ENCODE results near the gene CCDC146. TPM values are rescaled to one million over a fixed set of nuclear protein-coding genes. Genes with fewer than 3 reads are reported as not detected.

Gene CCDC146
- total and polyA plus RNA-seq, 12 donors, result 1.7 to 10.8 (median 7.0) TPM

GRCh38 chr7:77247206-77247850 is 124.9 kb downstream of the CCDC146 start:
- Histone ChIP-seq H3K36me3 (peaks cover 0 to 3% (median 0%) of the 10 kb centered on the region in 9 donors), H3K27me3 (no peaks in the 10 kb centered on the region), H3K4me1 (peaks cover 0 to 37% (median 15%) of the 10 kb centered on the region in 9 donors), H3K27ac (no peak overlapping the region), H3K4me3 (no peak overlapping the region), H3K9me3 (no peaks in the 10 kb centered on the region)
- DNase-seq (peak; percentile 61 to 74), ATAC-seq (peak in 4 of 8 donors; percentile 47 to 66 (median 60))
- WGBS, 2 donors, result 37 to 40% methylated on average over 3 of the region's 3 CpGs
- intact Hi-C loops (cut with DNase I), result loop anchor here in 9 of 10 donors (5.0 to 10.0 kb wide), 5 partner anchors 77 to 123 kb away; partner anchors contain the start of gene CCDC146 (in 3 of the 9)
- TF ChIP-seq CTCF (IDR thresholded peaks at IDR 0.05), result peak; percentile 50 to 93 (median 80)

- peaks cover 0 to 34% (median 15%) of the 10 kb centered on the region in 9 donors for H3K4me1 ChIP-seq
- no peaks in the 10 kb centered on the region for H3K9me3 ChIP-seq
- 78 to 86% methylated on average over 3 of the region's 3 CpGs for WGBS, 2 donors
Observed at GRCh38 chr7:77248154-77248553, 125.7 kb downstream of the CCDC146 start.

GRCh38 chr7:77252506-77252905 is 130.1 kb downstream of the CCDC146 start:
- Histone ChIP-seq H3K9me3 (no peaks in the 10 kb centered on the region), H3K4me1 (peaks cover 0 to 6% (median 0%) of the 10 kb centered on the region in 9 donors), H3K4me3 (no peak overlapping the region), H3K27ac (no peak overlapping the region), H3K27me3 (no peaks in the 10 kb centered on the region), H3K36me3 (peaks cover 0 to 8% (median 0%) of the 10 kb centered on the region in 9 donors)
- ATAC-seq (peak in 2 of 8 donors; percentile 38 to 42), DNase-seq (no peak)
- intact Hi-C loops (cut with DNase I), result loop anchor here in 1 of 10 donors (5.0 kb wide), 1 partner anchor 75 kb away; no protein-coding TSS in a partner anchor
- TF ChIP-seq CTCF (IDR thresholded peaks at IDR 0.05), result no peak
- 84 to 86% methylated on average over 5 of the region's 5 CpGs for WGBS, 2 donors

More at GRCh38 chr7:77248154-77248553, 125.7 kb downstream of the CCDC146 start:
- DNase-seq (no peak), ATAC-seq (no peak)
- no peak overlapping the region for H3K4me3 ChIP-seq
- H3K27ac ChIP-seq, result no peak overlapping the region
- H3K27me3 ChIP-seq, result no peaks in the 10 kb centered on the region
- H3K36me3 ChIP-seq, result no peaks in the 10 kb centered on the region
- intact Hi-C loops (cut with DNase I), result loop anchor here in 9 of 10 donors (5.0 to 10.0 kb wide), 5 partner anchors 77 to 123 kb away; partner anchors contain the start of gene CCDC146 (in 3 of the 9)
- TF ChIP-seq CTCF (IDR thresholded peaks at IDR 0.05), result no peak

- Histone ChIP-seq H3K27ac (no peak overlapping the region), H3K9me3 (no peaks in the 10 kb centered on the region), H3K36me3 (peaks cover 0 to 8% (median 0%) of the 10 kb centered on the region in 9 donors), H3K4me3 (no peak overlapping the region), H3K27me3 (no peaks in the 10 kb centered on the region), H3K4me1 (peaks cover 0 to 6% (median 0%) of the 10 kb centered on the region in 9 donors)
- no peak for TF ChIP-seq CTCF (IDR thresholded peaks at IDR 0.05)
- DNase-seq (no peak), ATAC-seq (no peak)
- 70% methylated on average over 3 of the region's 3 CpGs for WGBS, 2 donors
- intact Hi-C loops (cut with DNase I), result loop anchor here in 1 of 10 donors (5.0 kb wide), 1 partner anchor 74 kb away; no protein-coding TSS in a partner anchor
Observed at GRCh38 chr7:77253151-77253550, 130.7 kb downstream of the CCDC146 start.

All from heart right ventricle (tissue), 16 donors.